Measurements from ENCODE around the gene LRRTM2. TPM values are rescaled to one million over a fixed set of nuclear protein-coding genes. Genes with fewer than 3 reads are reported as not detected.
"Not testable (repeated sequence)": the region's sequence is repeated elsewhere in the genome, so short reads cannot be mapped to it uniquely, and the experiment has no call there.

Gene LRRTM2
- 1.5 and 2.1 TPM in 2 replicates for total RNA-seq (2014; rRNA removed; shearing (Covaris generic))
- polyA plus RNA-seq (2015; cell fraction: cytosol; rRNA removed): 0.87 and 1.4 TPM in 2 replicates
- 2.0 and 2.6 TPM in 2 replicates for polyA plus RNA-seq (2015; cell fraction: nucleus; rRNA removed)

GRCh38 chr5:138874771-138875551 lies at the start of gene LRRTM2:
TSS of gene LRRTM2 (minus strand) at chr5:138875335. CDS start at chr5:138874911, 424 bp downstream.
- in situ Hi-C loops (cut with HindIII; ENCODE audit: low pct_unique_long_range_greater_than_20kb, low sequenced_read_pairs): no loop called here
- peak; percentile 84 for DNase-seq (ENCODE audit: low read depth, low spot score)

GRCh38 chr5:138922494-138922893 lies 47.4 kb upstream of the LRRTM2 start:
- in situ Hi-C loops (cut with HindIII; ENCODE audit: low pct_unique_long_range_greater_than_20kb, low sequenced_read_pairs): no loop called here
- no peak for DNase-seq (ENCODE audit: low read depth, low spot score)

- DNase-seq (ENCODE audit: low read depth, low spot score); in situ Hi-C loops (cut with HindIII; ENCODE audit: low pct_unique_long_range_greater_than_20kb, low sequenced_read_pairs): not testable (repeated sequence)
These were observed 46.2 kb upstream of the LRRTM2 start for GRCh38 chr5:138921362-138921761.

- DNase-seq (ENCODE audit: low read depth, low spot score): no peak
- in situ Hi-C loops (cut with HindIII; ENCODE audit: low pct_unique_long_range_greater_than_20kb, low sequenced_read_pairs): no loop called here
These were observed 45.0 kb upstream of the LRRTM2 start for GRCh38 chr5:138920181-138920580.

GRCh38 chr5:138918686-138919085 lies 43.6 kb upstream of the LRRTM2 start:
- in situ Hi-C loops (cut with HindIII; ENCODE audit: low pct_unique_long_range_greater_than_20kb, low sequenced_read_pairs): no loop called here
- DNase-seq (ENCODE audit: low read depth, low spot score): no peak

- DNase-seq (ENCODE audit: low read depth, low spot score): no peak
- in situ Hi-C loops (cut with HindIII; ENCODE audit: low pct_unique_long_range_greater_than_20kb, low sequenced_read_pairs): no loop called here
These were observed 39.2 kb upstream of the LRRTM2 start for GRCh38 chr5:138914338-138914737.

- in situ Hi-C loops (cut with HindIII; ENCODE audit: low pct_unique_long_range_greater_than_20kb, low sequenced_read_pairs): no loop called here
- no peak for DNase-seq (ENCODE audit: low read depth, low spot score)
These were observed 38.6 kb upstream of the LRRTM2 start for GRCh38 chr5:138913773-138914172.

- in situ Hi-C loops (cut with HindIII; ENCODE audit: low pct_unique_long_range_greater_than_20kb, low sequenced_read_pairs): no loop called here
These were observed 37.0 kb upstream of the LRRTM2 start for GRCh38 chr5:138912093-138912492.

GRCh38 chr5:138911441-138911840 lies 36.3 kb upstream of the LRRTM2 start:
- no peak for DNase-seq (ENCODE audit: low read depth, low spot score)
- in situ Hi-C loops (cut with HindIII; ENCODE audit: low pct_unique_long_range_greater_than_20kb, low sequenced_read_pairs): no loop called here

More at GRCh38 chr5:138912093-138912492, 37.0 kb upstream of the LRRTM2 start:
- DNase-seq (ENCODE audit: low read depth, low spot score): no peak

GRCh38 chr5:138910546-138911185 lies 35.5 kb upstream of the LRRTM2 start:
- in situ Hi-C loops (cut with HindIII; ENCODE audit: low pct_unique_long_range_greater_than_20kb, low sequenced_read_pairs): no loop called here
- no peak for DNase-seq (ENCODE audit: low read depth, low spot score)

GRCh38 chr5:138909734-138910133 lies 34.6 kb upstream of the LRRTM2 start:
- DNase-seq (ENCODE audit: low read depth, low spot score): no peak
- in situ Hi-C loops (cut with HindIII; ENCODE audit: low pct_unique_long_range_greater_than_20kb, low sequenced_read_pairs): no loop called here

GRCh38 chr5:138905541-138905940 lies 30.4 kb upstream of the LRRTM2 start:
- no peak for DNase-seq (ENCODE audit: low read depth, low spot score)
- in situ Hi-C loops (cut with HindIII; ENCODE audit: low pct_unique_long_range_greater_than_20kb, low sequenced_read_pairs): no loop called here

- in situ Hi-C loops (cut with HindIII; ENCODE audit: low pct_unique_long_range_greater_than_20kb, low sequenced_read_pairs): no loop called here
- DNase-seq (ENCODE audit: low read depth, low spot score): no peak
These were observed 28.1 kb upstream of the LRRTM2 start for GRCh38 chr5:138903130-138903775.

GRCh38 chr5:138901716-138902115 lies 26.6 kb upstream of the LRRTM2 start:
- no peak for DNase-seq (ENCODE audit: low read depth, low spot score)
- in situ Hi-C loops (cut with HindIII; ENCODE audit: low pct_unique_long_range_greater_than_20kb, low sequenced_read_pairs): no loop called here

- in situ Hi-C loops (cut with HindIII; ENCODE audit: low pct_unique_long_range_greater_than_20kb, low sequenced_read_pairs): no loop called here
- DNase-seq (ENCODE audit: low read depth, low spot score): no peak
These were observed 25.3 kb upstream of the LRRTM2 start for GRCh38 chr5:138900281-138900965.

GRCh38 chr5:138898742-138899141 lies 23.6 kb upstream of the LRRTM2 start:
- in situ Hi-C loops (cut with HindIII; ENCODE audit: low pct_unique_long_range_greater_than_20kb, low sequenced_read_pairs): no loop called here
- no peak for DNase-seq (ENCODE audit: low read depth, low spot score)

GRCh38 chr5:138898299-138898698 lies 23.2 kb upstream of the LRRTM2 start:
- in situ Hi-C loops (cut with HindIII; ENCODE audit: low pct_unique_long_range_greater_than_20kb, low sequenced_read_pairs): no loop called here
- no peak for DNase-seq (ENCODE audit: low read depth, low spot score)

- in situ Hi-C loops (cut with HindIII; ENCODE audit: low pct_unique_long_range_greater_than_20kb, low sequenced_read_pairs): no loop called here
- no peak for DNase-seq (ENCODE audit: low read depth, low spot score)
These were observed 20.8 kb upstream of the LRRTM2 start for GRCh38 chr5:138895918-138896317.
